Right renal cortex interstitium (tissue), 3 donors: ENCODE measurements around the gene PRKAR1B. TPM values are rescaled to one million over a fixed set of nuclear protein-coding genes. Genes with fewer than 3 reads are reported as not detected.

Source experiments
- DNase-seq, 3 donors: peaks; one replicate each; pipeline ENCODE4 v3.0.0-alpha.2; 2013; ENCODE audit warnings: low read depth in 3 of 3, low spot score in 2 of 3
- polyA plus RNA-seq, 3 donors: library from polyadenylated mRNA; unstranded; fragments of 120-200 nt; gene quantifications; one replicate each; pipeline ENCODE4 v1.2.1, GENCODE V29; 2013; ENCODE audit not compliant: insufficient read length in 3 of 3

PRKAR1B gene
- polyA plus RNA-seq, 3 donors, result 34.9 to 40.7 (median 38.4) TPM

GRCh38 chr7:514651-515598 lies 212.2 kb downstream of the PRKAR1B start:
- DNase-seq, result no peak

- no peak for DNase-seq
These were observed 212.8 kb downstream of the PRKAR1B start for GRCh38 chr7:514242-514641.

GRCh38 chr7:513521-514166 lies 213.4 kb downstream of the PRKAR1B start:
- no peak for DNase-seq

GRCh38 chr7:512541-513311 lies 214.4 kb downstream of the PRKAR1B start:
- no peak for DNase-seq

DNA sequence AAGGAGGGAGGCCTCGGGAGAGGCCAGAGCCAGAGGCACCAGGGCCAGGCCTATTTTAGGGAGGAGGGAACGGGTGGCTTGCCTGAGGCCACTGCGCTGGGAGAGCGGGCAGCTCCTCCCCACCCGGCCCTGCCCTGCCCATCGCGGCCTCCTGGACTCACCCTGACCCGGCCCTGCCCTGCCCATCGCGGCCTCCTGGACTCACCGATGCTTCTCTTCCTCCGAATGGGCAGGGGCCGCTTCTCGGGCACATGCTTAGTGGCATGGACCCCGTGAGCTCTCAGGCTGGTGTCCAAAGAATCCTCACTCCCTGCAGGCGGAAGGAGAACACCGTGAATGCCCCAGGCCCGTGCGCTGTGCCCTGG lies 215.0 kb downstream of the PRKAR1B start:
- no peak for DNase-seq

DNA sequence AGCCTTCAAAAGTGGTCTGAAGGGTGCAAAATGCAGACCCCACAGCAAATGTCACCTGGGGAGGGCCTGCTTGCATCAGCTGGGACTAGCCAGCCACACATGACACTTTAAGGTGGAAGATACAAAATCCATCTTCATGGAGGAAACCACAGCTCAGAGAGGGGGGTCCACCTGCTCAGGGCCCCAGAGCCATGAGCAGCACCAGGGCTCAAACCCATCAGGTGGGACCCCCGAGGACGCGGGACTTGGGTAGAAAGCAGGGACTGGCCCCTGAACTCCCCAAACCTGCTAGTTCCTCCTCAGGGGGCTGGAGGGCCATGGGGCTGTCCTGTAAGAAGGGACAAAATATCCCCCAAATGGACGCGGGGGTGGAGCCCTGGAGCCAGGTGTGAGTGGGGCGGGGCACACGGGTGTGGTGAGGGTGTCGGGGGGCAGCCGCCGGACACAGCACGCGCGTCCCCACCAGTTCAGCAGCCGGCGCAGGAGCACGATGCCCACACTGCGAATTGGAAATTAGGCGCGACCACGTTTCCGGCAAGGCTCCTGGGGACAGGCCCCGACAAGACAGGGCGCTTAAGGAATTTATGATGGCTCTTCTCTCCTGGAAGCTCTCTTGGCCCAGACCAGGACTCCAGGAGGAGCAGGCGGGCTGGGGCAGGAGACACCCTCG lies 215.5 kb downstream of the PRKAR1B start:
- no peak for DNase-seq

- DNase-seq, result no peak
These were observed 216.2 kb downstream of the PRKAR1B start for GRCh38 chr7:510782-511281.

DNA sequence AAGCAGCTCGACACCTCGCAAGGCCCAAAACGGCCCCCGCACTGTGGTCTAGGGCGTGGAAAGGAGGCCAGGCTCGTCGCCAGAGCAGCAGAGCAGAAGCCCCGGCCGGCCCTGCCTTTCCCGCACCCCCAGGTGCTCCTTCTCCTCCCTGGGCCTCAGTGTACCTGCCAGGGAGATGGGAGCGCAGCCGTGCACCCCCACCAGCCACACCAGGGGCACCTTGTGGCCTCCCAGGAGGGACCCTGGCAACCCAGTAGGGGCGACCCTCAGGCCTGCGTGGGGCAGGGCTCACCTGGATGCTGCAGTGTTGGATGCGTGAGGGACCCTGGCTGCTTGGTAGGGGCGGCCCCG lies 217.0 kb downstream of the PRKAR1B start:
- DNase-seq, result no peak

DNA sequence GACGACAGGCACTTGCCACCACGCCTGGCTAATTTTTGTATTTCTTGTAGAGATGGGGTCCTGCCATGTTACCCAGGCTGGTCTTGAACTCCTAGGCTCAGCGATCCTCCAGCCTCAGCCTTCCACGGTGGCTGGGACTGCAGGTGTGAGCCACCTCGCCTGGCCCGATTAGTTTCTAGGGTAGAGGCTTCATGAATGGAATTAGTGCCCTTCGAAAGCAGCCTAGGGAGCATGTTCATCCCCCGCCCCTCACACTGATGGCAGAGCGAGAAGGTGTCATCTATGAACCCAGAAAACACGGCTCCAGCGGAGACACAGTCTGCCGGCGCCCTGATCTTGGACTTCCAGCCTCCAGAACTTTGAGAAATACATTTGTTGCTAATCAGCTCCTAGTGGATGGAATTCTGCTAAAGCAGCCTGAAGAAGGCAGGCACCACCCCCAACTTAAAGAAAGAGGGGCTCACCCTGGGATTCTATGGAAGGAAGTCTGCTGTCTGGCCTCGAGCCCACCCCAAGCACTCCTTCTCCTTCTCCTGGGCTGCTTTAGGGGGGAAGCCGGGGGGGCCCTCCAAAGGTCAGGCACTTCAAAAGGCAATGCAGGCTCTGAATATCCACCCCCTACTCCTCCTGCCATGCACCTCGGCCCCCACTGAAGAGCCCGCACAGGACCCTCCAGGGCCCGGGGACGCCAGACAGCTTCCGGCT lies 217.5 kb downstream of the PRKAR1B start:
- DNase-seq, result no peak

- DNase-seq, result no peak
These were observed 218.5 kb downstream of the PRKAR1B start for GRCh38 chr7:508461-509170.

DNA sequence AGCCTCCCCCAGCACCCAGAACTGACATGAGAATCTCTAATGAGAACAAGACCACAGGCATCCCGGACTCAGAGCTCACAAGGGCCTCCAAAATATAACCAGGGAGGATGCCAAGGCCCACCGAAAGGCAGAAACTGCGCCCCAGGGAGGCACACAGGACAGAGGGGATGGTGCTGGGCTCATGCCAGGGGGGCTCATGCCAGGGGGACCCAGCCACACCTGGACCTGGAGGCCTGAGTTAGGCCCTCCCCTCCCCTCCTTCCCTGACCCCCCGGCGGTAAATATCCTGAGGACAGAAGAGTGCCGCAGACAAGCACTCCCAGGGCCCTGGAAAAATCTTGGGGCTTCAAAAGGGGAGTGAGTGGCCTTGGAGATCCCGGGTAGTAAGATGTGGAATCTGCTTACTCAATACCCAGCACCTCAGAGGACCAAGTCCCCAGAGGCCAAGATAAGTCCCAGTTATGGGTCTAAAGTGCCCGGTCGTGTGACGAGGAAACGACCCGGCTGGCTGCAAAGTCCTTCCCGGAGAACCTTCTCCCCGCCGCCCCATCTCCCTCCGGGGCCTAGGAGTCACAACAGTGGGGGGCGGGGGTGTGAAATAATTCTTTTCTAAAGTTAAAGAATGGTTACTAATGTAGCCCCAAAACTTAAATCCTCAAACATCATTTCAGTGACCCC lies 219.3 kb downstream of the PRKAR1B start:
- no peak for DNase-seq

DNA sequence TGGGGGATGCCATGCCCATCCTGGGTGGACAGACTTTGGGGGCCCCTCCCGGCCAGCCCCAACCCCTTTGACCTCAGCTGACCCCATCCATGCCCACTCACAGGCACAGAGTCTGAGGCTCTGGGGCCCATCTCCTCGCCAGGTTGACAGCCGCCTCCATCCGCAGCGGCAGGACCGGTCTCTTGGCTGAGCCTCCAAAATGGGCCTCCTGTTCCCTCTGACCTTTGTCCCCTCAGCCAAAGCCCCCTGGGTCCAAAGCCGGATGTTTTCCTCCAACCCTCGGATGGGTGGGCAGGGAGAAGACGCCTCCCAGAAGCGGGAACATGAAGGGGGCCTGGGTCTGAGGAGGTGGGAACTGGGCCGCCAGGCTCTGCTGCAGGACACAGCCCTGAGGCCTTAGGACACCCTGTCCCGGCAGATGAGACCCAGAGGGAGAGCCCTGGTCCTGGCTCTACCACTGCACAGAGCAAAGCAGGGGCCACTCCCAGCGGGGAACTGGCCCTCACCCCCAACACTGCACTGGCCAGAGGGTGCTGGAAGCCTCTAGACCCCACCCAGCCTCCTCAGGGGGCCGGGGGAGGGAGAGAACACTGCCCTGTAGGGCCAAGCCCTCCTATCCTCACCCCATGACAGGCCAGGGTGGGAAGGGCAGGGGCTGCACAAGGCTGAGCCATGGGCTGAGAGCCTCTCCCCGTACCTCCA lies 220.0 kb downstream of the PRKAR1B start:
- DNase-seq, result no peak

GRCh38 chr7:506391-506831 lies 220.7 kb downstream of the PRKAR1B start:
- DNase-seq, result no peak

DNA sequence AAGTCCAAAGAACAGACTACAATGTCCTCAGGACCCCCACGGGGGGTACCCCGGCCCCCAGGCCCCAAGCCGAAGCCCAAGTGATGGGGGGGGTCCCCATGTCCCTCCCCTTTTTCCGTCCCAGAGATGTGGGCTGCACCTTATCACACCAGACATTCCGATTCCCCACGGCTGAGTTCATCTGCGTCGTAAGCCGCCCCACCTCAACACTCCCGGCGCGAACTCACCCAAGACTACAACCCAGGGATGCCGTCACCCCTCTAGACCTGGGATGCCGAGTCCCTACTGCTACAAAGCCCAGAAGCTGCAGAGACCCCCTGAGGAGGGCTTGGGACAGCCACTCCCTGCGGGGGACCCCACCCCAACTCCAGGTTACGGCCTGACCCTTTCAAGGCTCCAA lies 221.9 kb downstream of the PRKAR1B start:
- no peak for DNase-seq

DNA sequence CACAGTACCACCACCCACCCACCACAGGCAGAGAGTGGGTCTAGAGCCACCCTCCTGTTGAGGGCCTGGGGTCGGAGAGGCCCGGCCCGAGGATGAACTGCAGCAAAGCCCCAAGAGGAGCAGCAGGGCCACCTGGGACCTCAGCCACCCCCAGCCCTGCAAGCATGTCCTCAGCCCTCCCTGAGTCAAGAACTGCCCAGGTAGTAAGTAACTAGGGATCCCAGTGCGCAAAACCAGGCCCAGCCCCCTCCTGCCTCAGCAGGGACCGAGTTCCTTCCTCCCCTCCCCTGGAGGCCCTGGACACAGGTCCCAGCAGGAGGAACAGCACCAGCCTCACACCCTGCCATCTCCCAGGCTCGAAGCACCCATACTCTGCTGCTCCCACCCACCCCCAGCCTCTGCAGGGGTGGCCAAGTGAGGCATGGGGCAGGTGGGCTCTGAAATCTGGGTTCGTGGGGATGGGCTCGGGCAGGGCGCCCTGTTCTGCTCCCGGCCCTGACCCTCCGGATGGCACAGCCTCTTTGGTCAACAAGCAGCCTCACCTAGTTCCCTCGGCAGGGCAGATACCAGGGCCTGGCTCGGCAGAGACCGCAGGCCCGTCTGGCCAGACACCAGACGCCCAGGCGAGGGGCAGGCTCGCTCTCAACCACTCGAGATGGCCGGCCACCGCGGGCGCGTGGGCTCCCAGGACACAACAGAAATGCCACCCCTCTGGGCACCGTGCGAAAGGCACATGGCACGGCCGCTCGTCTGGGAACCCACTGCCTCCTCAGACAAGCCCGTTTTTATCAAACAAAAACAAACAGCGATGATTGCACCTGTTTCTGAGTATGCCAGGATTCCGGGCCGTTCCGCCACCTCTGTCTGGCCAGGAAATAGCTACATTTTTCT lies 222.6 kb downstream of the PRKAR1B start:
- DNase-seq, result no peak

DNA sequence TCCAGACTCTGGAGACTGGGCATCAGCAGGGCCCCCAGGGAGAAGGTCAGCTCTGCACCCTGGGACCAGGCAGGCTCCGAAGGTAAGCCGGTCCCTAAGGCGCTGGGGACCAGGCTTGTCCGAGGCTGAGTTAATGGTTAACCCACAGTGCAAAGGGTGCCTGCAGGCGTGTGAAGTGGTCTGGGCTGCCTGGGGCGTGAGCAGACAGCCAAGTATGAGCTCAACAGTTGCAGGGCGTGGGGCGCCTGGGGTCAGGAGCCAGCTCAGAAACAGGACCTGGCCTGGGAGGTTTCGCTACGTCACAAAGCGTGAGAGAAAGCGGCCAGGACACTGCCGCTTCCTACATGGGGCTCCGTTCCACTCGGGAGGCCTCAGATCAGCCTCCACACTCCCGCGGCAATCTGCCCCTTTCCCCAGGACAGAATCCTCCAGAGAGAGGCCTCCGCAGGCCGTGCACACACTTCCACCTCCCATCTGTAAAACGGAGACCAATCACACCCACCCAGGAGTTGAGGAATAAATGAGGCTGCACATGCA lies 223.4 kb downstream of the PRKAR1B start:
- DNase-seq, result no peak

- no peak for DNase-seq
These were observed 224.8 kb downstream of the PRKAR1B start for GRCh38 chr7:502296-502695.
